Activated naive CD4-positive, alpha-beta T cell treated with anti-CD3 and anti-CD28 coated beads, Interleukin-2, amount 50 U/mL, for 16 hours (primary cell): ENCODE data around the gene GALNTL6.
"Not testable (repeated sequence)": the region's sequence is repeated elsewhere in the genome, so short reads cannot be mapped to it uniquely, and the experiment has no call there.

ENCODE experiments used
- DNase-seq: peaks from one replicate; pipeline ENCODE4 v3.0.0-alpha.2; 2020

The GALNTL6 gene

GRCh38 chr4:172692701-172693100, 879.5 kb downstream of the GALNTL6 start:
- no peak for DNase-seq

- DNase-seq = no peak
These were observed 885.1 kb downstream of the GALNTL6 start for GRCh38 chr4:172698256-172698655.

- no peak for DNase-seq
These were observed 892.4 kb downstream of the GALNTL6 start for GRCh38 chr4:172705565-172705964.

GRCh38 chr4:172706000-172706399, 892.8 kb downstream of the GALNTL6 start:
- no peak for DNase-seq

- DNase-seq = no peak
These were observed 894.4 kb downstream of the GALNTL6 start for GRCh38 chr4:172707622-172708021.

DNA sequence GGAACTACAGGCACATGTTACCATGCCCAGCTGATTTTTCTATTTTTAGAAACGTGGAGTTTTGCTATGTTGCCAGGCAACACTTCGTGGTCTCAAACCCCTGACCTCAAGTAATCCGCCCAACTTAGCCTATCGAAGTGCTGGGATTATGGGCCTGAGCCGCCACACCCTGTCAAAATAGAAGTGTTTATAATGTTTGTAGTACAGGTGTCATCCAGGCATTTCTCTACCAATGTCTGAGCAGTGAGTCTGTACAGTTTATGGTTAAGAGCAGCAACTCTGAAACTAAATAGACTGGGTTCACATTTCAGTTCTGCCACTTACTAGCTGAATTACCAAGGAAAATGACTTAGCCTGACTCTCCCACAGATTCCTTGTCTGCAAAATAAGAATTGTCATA, 895.0 kb downstream of the GALNTL6 start:
- DNase-seq = no peak

DNA sequence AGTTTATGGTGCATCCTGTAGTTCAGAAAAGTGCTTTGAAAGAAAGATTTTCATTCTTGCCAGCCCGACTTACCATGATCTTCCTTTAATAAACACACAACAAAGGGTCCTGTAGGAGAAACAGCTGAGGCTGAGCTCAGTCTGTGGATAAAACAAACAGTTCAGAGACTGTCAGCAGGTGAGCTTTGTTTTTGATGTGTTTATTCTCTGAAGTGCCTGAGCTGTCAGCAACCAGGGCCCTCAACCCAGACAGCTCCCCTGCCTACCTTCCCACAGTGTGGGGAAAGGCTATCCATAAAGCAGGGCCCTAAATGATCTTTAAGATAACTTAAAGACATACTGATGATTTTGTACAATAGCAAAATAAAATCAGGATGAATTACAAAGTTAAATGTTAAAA, 896.2 kb downstream of the GALNTL6 start:
- DNase-seq = no peak

- DNase-seq = no peak
These were observed 903.1 kb downstream of the GALNTL6 start for GRCh38 chr4:172716291-172716690.

DNA sequence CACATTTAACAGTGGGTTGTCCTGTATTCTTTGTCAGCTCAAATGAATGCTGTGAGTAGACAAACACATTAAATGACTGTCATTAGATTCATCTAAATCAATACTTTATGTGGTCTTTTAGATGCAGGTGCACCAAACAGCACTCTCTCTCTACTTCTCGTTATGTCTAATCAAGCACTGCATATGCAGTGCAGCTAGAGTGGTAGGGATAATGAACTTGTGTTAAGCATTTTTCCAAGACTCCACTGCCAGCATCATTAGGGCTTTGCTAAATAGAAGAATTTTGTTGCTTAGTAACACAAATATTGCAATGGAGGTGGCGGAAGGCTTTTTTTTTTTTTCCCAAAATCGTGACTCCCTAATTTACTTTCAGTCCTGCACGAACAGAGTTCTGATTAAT, 908.5 kb downstream of the GALNTL6 start:
- no peak for DNase-seq

GRCh38 chr4:172725581-172725980, 912.4 kb downstream of the GALNTL6 start:
- no peak for DNase-seq

DNA sequence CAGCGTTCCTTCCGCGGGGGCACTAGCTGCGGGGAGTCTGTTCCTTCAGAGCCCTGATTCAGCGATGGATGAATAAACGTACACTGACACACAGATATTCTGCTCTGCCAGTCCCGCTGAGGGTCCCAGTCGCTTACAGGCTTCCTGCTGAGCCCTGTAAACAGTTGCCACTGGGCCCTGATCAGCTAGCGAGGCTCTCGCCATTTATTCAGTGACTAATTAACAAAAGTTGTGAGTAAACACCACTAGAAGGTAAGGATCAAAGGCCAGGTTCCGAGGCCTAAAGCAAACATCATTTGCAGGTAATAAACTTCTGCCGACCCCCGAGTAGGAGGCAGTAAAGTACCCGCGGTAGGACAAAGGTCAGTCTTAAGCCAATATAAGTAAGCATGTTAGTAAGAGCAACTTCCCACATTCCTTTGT, 912.8 kb downstream of the GALNTL6 start:
- no peak for DNase-seq

DNA sequence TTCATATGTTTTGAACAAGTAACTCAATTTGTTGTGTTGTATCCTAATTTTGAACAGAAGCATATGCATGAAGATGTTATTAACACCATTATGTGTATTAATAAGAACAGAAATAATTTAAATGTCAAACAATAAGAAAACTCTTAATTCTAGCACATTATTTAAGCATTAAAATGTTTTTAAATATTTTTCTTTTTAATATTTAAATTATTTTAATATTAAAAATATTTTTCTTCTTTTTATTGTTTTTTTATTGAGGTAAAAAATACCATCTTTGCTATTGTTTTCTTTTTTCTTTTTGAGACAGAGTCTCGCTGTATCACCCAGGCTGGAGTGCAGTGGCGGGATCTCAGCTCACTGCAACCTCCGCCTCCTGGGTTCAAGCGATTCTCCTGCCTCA, 914.4 kb downstream of the GALNTL6 start:
- DNase-seq = no peak

DNA sequence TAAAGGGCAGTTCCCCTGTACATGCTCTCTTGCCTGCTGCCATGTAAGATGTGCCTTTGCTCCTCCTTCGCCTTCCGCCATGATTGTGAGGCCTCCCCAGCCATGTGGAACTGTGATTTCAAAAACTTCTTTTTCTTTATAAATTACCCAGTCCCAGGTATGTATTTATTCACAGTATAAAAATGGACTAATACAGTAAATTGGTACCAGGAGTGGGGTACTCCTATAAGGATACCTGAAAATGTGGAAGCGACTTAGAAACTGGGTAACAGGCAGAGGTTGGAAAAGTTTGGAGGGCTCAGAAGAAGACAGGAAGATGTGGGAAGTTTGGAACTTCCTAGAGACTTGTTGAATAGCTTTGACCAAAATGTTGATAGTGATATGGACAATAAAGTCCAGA, 920.4 kb downstream of the GALNTL6 start:
- not testable (repeated sequence) for DNase-seq

DNA sequence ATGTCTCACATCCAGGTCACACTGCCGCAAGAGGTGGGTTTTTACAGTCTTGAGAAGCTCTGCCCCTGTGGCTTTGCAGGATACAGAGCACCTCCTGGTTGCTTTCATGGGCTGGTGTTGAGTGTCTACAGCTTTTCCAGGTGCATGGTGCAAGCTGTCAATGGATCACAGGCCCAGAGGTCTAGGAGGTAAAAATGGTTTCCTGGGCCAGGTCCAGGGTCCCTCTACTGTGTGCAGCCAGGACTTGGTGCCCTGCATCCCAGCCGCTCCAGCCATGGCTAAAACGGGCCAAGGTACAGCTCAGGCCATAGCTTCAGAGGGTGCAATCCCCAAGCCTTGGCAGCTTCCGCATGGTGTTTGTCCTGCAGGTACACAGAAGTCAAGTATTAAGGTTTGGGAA, 921.4 kb downstream of the GALNTL6 start:
- DNase-seq = no peak

DNA sequence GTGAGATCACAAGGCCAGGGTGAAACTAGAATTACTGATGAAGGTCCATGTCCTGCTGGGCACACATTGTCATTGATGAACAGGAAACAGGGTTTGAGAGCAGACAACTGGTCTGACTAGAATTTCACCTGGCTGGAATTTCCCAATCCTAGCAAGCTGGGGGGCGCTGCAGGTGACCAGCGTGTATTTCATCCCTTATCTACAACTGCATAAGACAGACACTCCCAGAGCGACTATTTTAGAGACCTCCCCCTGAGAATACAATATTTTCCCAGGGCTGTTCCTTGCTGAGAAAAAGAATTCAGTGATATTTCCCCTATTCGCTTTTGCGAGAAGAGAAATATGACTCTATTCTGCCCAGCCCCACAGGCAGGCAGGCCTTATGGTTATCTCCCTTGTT, 922.8 kb downstream of the GALNTL6 start:
- DNase-seq = no peak

DNA sequence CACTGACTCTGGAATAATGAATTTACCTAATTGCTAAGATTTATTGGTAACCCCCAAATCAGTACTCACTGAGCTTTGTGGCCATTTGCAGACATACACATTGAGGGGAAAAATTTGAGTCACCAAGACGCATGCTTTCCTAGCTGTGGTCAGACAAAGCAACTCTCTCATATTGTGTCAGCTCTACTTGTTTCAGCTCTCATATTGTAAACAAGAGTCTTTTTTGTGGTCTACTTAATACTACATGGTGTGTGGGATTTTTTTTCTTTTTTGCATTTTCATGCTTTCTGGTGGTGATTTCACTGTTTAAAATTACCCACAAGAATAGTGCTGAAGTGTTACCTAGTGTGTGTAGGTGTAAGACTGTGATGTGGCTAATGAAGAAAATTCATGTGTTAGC, 927.2 kb downstream of the GALNTL6 start:
- DNase-seq = no peak

- no peak for DNase-seq
These were observed 937.7 kb downstream of the GALNTL6 start for GRCh38 chr4:172750910-172751309.

DNA sequence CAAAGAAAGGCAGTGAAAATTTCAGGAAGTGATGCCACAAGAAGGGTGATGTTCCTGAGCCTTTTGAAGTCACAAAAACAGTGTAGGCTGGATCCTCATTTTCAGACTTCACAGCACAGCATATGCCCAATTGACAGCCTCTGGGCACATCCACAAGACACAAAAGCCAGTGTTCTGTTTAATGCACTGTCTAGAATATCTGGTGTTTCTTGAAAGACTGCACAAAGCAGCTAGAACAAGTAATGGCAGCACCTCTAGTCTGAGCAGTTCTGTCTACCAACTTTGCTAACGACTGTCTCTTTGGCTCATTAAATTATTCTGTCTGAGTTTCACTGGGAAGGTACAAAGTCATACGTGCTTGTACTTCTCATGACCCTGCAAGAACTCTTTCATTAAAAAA, 938.3 kb downstream of the GALNTL6 start:
- no peak for DNase-seq

- DNase-seq = no peak
These were observed 945.6 kb downstream of the GALNTL6 start for GRCh38 chr4:172758586-172759340.

DNA sequence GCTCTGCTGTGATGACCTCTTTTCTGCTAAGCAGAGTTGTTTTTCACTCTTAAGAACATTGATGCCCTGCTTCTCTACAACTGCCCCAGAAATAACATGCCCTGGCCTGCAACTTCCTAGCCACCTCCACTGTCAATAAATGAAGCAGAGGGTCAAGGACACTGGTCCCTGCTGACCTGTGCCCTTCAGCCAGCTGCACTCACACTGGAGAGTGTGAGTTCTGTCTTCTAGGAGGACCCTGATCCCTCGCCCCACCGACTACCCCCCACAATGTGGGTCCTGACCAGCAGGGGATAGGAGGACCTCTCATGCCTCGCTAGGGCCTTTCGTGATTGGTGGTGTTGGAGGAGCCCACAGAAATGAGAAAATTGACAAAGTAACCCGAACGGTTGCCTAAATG, 947.3 kb downstream of the GALNTL6 start:
- DNase-seq = no peak

DNA sequence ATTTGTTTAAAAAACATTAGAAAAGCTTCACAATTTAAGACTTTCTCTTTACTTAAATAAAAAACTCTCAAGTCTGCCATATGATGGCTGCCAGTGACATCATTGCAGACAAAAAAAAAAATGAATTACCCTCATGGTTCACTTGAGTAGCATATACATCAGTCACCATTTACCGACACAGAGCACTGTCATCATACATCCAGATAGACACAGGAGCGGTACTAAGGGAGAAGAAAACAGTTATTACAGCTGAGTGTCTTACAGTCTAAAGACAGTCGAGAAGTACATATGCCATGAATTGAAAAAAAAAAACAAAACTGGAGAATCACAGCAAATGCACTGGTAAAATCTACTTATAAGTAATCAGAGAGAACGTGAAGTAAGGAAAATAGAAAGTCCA, 949.7 kb downstream of the GALNTL6 start:
- DNase-seq = no peak

GRCh38 chr4:172770787-172771186, 957.6 kb downstream of the GALNTL6 start:
- DNase-seq = no peak

- DNase-seq = no peak
These were observed 959.6 kb downstream of the GALNTL6 start for GRCh38 chr4:172772781-172773180.

DNA sequence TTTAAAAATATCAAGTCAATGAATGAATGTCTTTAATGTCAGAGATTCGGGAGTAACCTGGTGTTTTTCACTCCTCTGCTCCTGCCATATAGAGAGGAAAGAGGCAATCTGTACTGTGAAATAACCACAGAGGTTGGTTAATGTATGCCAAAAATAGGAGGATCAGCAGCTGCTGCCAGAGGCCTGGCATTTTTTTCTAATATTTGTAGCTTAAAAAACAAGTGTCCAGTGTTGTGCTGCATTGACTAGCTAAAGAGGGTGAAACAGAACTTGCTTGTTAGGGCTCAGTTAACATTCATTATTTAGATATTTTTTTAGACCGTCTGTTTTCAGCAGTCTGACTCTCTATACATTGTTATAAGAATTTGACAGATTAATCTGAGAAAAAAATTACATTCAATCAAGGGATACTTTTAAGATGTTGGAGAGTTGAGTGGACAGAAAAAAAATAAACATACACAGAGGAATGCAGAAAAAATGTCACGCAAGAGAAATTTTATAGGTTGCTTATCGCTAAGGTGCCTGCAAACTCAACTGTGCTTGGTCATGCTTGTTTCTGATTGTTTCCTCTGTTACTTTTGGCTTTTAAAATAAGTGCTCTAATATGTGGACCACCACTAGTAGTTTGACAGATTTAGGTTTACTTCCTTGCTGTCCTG, 963.1 kb downstream of the GALNTL6 start:
- no peak for DNase-seq
